Nephron (organoid): ENCODE data around the gene MBNL1.

Experiments used
- H3K27ac Mint-ChIP-seq, 3 experiments: 2 replicates each; pipeline ENCODE4 v1.8.0; 2020; ENCODE audit warnings: mixed read lengths in 3 of 3, mild to moderate bottlenecking in 2 of 3, moderate library complexity in 1 of 3
- H3K27me3 Mint-ChIP-seq: 2 replicates; pipeline ENCODE4 v1.8.0; 2021; ENCODE audit warnings: low read depth, mild to moderate bottlenecking, moderate library complexity, mixed read lengths
- H3K36me3 Mint-ChIP-seq: 2 replicates; pipeline ENCODE4 v1.8.0; 2020; ENCODE audit warnings: low read depth, mixed read lengths
- H3K4me1 Mint-ChIP-seq: 2 replicates; pipeline ENCODE4 v1.8.0; 2020; ENCODE audit warnings: mixed read lengths
- H3K4me3 Mint-ChIP-seq, 3 experiments: 2 replicates each; pipeline ENCODE4 v1.8.0; 2020; ENCODE audit warnings: mild to moderate bottlenecking in 3 of 3, mixed read lengths in 3 of 3, moderate library complexity in 2 of 3
- H3K9me3 Mint-ChIP-seq: 2 replicates; pipeline ENCODE4 v1.8.0; 2020; ENCODE audit warnings: mixed read lengths
- CTCF ChIP-seq, 3 experiments: fragments of 200-600 bp; sonication (generic); IDR thresholded peaks; one replicate each; pipeline ENCODE4 v1.5.0; 2021; ENCODE audit warnings: antibody characterized with exemption in 3 of 3; ENCODE audit not compliant: unreplicated experiment in 3 of 3

Gene MBNL1

GRCh38 chr3:152234657-152235375, 33.9 kb upstream of the MBNL1 start:
- Mint-ChIP-seq H3K4me3 (no peak overlapping the region), H3K36me3 (no peaks in the 10 kb centered on the region), H3K4me1 (no peaks in the 10 kb centered on the region), H3K27me3 (no peaks in the 10 kb centered on the region), H3K27ac (no peak overlapping the region), H3K9me3 (no peaks in the 10 kb centered on the region)
- no peak for TF ChIP-seq CTCF (IDR thresholded peaks at IDR 0.05; ENCODE audit: unreplicated experiment in 3 of 3)

GRCh38 chr3:152235709-152236298, 32.9 kb upstream of the MBNL1 start:
- no peaks in the 10 kb centered on the region for H3K4me1 Mint-ChIP-seq
- no peaks in the 10 kb centered on the region for H3K27me3 Mint-ChIP-seq
- TF ChIP-seq CTCF (IDR thresholded peaks at IDR 0.05; ENCODE audit: unreplicated experiment in 3 of 3): no peak
- H3K36me3 Mint-ChIP-seq: no peaks in the 10 kb centered on the region
- H3K9me3 Mint-ChIP-seq: no peaks in the 10 kb centered on the region
- peak overlapping the region in 2 of 3 experiments; percentile 31 to 82 for H3K27ac Mint-ChIP-seq
- H3K4me3 Mint-ChIP-seq: no peak overlapping the region

GRCh38 chr3:152236716-152237115, 32.0 kb upstream of the MBNL1 start:
- Mint-ChIP-seq H3K4me3 (no peak overlapping the region), H3K27me3 (no peaks in the 10 kb centered on the region), H3K36me3 (no peaks in the 10 kb centered on the region), H3K4me1 (no peaks in the 10 kb centered on the region), H3K27ac (peak overlapping the region in 2 of 3 experiments; percentile 81 to 86), H3K9me3 (no peaks in the 10 kb centered on the region)
- TF ChIP-seq CTCF (IDR thresholded peaks at IDR 0.05; ENCODE audit: unreplicated experiment in 3 of 3): no peak

- Mint-ChIP-seq H3K36me3 (no peaks in the 10 kb centered on the region), H3K4me3 (no peak overlapping the region), H3K9me3 (no peaks in the 10 kb centered on the region), H3K27me3 (no peaks in the 10 kb centered on the region), H3K27ac (no peak overlapping the region), H3K4me1 (no peaks in the 10 kb centered on the region)
- no peak for TF ChIP-seq CTCF (IDR thresholded peaks at IDR 0.05; ENCODE audit: unreplicated experiment in 3 of 3)
Observed at GRCh38 chr3:152241142-152242017, 27.3 kb upstream of the MBNL1 start.

- H3K4me1 Mint-ChIP-seq: no peaks in the 10 kb centered on the region
- H3K27ac Mint-ChIP-seq: no peak overlapping the region
- H3K36me3 Mint-ChIP-seq: no peaks in the 10 kb centered on the region
- H3K4me3 Mint-ChIP-seq: no peak overlapping the region
- H3K27me3 Mint-ChIP-seq: no peaks in the 10 kb centered on the region
- no peaks in the 10 kb centered on the region for H3K9me3 Mint-ChIP-seq
- no peak for TF ChIP-seq CTCF (IDR thresholded peaks at IDR 0.05; ENCODE audit: unreplicated experiment in 3 of 3)
Observed at GRCh38 chr3:152243301-152243711, 25.4 kb upstream of the MBNL1 start.
